Measurements from ENCODE around the gene LAMB1. TPM values are rescaled to one million over a fixed set of nuclear protein-coding genes. Genes with fewer than 3 reads are reported as not detected.

The LAMB1 gene
- total RNA-seq, 2 donors from 2014 or later: 91.6 to 96.7 TPM

GRCh38 chr7:107874111-107874510 lies 128.8 kb downstream of the LAMB1 start:
- Histone ChIP-seq H3K9me3 (no peaks in the 10 kb centered on the region), H3K4me3 (no peak overlapping the region), H3K27me3 (no peaks in the 10 kb centered on the region), H3K4me1 (no peaks in the 10 kb centered on the region), H3K9ac (ENCODE audit: low read depth in 2 of 2, low read length in 2 of 2) (no peak overlapping the region), H3K36me3 (no peaks in the 10 kb centered on the region), H3K27ac (no peak overlapping the region)
- no peak for DNase-seq
- no peak for TF ChIP-seq CTCF (IDR thresholded peaks at IDR 0.05)
- intact Hi-C loops (cut with DNase I): loop anchor here (5.0 to 10.0 kb wide), 2 partner anchors 77 to 99 kb away; no protein-coding TSS in a partner anchor

Other genes with a start within 250 kb of the LAMB1 start
- gene SLC26A3, start 199.9 kb downstream of the LAMB1 start, total RNA-seq: 1,000 to 10,000 TPM in 1 of 2 donors, 100 to 1,000 TPM in 1; 973 to 1,169 TPM
- gene DLD, start 112.0 kb downstream of the LAMB1 start, total RNA-seq: 100 to 1,000 TPM; 119 to 183 TPM
- under 1 TPM in 1 of 2 donors, not detected in 1; 0.27 TPM for gene LAMB4, start 127.2 kb upstream of the LAMB1 start, total RNA-seq